Body of pancreas (tissue), 4 donors: ENCODE data around the gene WNT7B.

Source experiments
- CTCF ChIP-seq, 7 experiments: fragments of 450-650 bp in 4 of 7; fragments of 200-600 bp in 3 of 7; sonication (generic) in 3 of 7; IDR thresholded peaks; one replicate each; pipeline ENCODE4 v1.5.1; 2016 to 2019; ENCODE audit warnings: antibody characterized with exemption in 7 of 7
- POLR2A ChIP-seq, 3 donors: fragments of 450-650 bp; IDR thresholded peaks; one replicate each; pipeline ENCODE4 v1.6.1; 2016; ENCODE audit warnings: antibody characterized with exemption in 3 of 3, mild to moderate bottlenecking in 2 of 3

- no peak for TF ChIP-seq CTCF (IDR thresholded peaks at IDR 0.05)
- TF ChIP-seq POLR2A (IDR thresholded peaks at IDR 0.05), result no peak
Observed at GRCh38 chr22:45891021-45891421, 85.9 kb downstream of the WNT7B start.
